ENCODE results near the gene LITAF. TPM values are rescaled to one million over a fixed set of nuclear protein-coding genes. Genes with fewer than 3 reads are reported as not detected.

LITAF gene
- total RNA-seq, 2 experiments from 2014 or later, result 12.2 to 43.2 TPM

DNA sequence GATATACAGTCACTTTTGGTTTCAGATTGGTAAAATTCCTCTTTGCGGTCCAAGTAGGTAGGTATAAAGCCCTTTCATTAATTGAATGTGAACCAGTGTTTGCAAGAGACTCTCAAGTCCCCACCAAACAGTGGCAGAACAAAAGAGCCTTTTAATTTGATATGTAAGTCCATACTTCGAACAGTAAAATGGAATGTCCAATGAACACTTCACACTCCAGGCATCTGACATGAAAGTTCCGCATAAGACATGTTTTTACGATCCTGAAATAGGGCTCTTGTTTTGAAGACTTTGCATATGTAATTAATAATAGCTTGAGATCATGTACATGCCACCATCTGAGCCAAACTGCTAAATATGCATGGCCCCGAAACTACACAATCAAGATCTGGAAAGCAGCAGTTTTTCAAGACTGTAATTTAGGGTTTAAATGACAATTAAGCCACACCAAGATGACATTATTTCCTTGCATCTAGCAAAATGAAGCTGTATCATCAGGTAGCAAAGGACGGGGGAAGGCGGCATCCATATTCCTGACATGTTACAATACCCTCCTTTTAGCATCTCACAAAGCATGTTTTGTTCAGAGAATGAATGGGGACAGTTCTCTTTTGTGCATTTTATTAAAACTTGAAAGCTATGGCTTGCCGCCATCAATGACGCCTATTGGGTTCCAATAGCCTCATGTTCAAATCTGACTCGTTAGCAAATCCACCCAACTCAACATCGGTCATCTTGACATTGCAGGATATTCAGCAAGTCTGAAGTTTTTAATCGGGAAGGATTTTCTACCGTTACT lies 39.4 kb downstream of the LITAF start:
- Histone ChIP-seq H3K36me3 (ENCODE audit: insufficient read depth, low read length) (no peaks in the 10 kb centered on the region), H3K4me3 (ENCODE audit: low read depth, low read length, poor library complexity, severe bottlenecking) (no peak overlapping the region), H2AFZ (ENCODE audit: low read length) (no peak overlapping the region), H3K4me1 (ENCODE audit: insufficient read depth, low read length, poor library complexity, severe bottlenecking) (no peaks in the 10 kb centered on the region), H4K20me1 (ENCODE audit: insufficient read depth, low read length) (no peaks in the 10 kb centered on the region), H3K9me2 (ENCODE audit: insufficient read depth, low read length) (no peaks in the 10 kb centered on the region), H3K27ac (ENCODE audit: low read depth, low read length, poor library complexity, severe bottlenecking) (no peak overlapping the region), H3K79me2 (ENCODE audit: insufficient read depth, low read depth, low read length) (no peaks in the 10 kb centered on the region), H3K9me3 (ENCODE audit: low read length) (no peaks in the 10 kb centered on the region), H3K4me2 (ENCODE audit: low read length) (no peak overlapping the region)
- POLR2A ChIA-PET, result no interaction called here
- CTCF ChIA-PET (ENCODE audit: unreplicated experiment), result no interaction called here
- intact Hi-C loops (cut with micrococcal nuclease; ENCODE audit: unreplicated experiment), result no loop called here
- DNase-seq (ENCODE audit: low spot score), result no peak
- TF ChIP-seq, protein P1, sequence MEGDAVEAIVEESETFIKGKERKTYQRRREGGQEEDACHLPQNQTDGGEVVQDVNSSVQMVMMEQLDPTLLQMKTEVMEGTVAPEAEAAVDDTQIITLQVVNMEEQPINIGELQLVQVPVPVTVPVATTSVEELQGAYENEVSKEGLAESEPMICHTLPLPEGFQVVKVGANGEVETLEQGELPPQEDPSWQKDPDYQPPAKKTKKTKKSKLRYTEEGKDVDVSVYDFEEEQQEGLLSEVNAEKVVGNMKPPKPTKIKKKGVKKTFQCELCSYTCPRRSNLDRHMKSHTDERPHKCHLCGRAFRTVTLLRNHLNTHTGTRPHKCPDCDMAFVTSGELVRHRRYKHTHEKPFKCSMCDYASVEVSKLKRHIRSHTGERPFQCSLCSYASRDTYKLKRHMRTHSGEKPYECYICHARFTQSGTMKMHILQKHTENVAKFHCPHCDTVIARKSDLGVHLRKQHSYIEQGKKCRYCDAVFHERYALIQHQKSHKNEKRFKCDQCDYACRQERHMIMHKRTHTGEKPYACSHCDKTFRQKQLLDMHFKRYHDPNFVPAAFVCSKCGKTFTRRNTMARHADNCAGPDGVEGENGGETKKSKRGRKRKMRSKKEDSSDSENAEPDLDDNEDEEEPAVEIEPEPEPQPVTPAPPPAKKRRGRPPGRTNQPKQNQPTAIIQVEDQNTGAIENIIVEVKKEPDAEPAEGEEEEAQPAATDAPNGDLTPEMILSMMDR (conservative IDR thresholded peaks at IDR 0.05; ENCODE audit: low read length), result no peak
- no peak for TF ChIP-seq EZH2phosphoT487 (IDR thresholded peaks at IDR 0.05; ENCODE audit: borderline replicate concordance, low read depth, low read length)
- BruUV-seq (replicated peaks), result no TSS peak

GRCh38 chr16:11546608-11547061 lies 40.1 kb downstream of the LITAF start:
- ChIA-PET POLR2A (interaction anchor here (0.6 to 0.7 kb wide), 2 partner anchors 191 to 309 kb away, joined by 5 to 7 read pairs; no protein-coding TSS in a partner anchor), CTCF (ENCODE audit: unreplicated experiment) (no interaction called here)
- no peak for DNase-seq (ENCODE audit: low spot score)
- Histone ChIP-seq H2AFZ (ENCODE audit: low read length) (no peak overlapping the region), H3K4me3 (ENCODE audit: low read depth, low read length, poor library complexity, severe bottlenecking) (no peak overlapping the region), H3K27ac (ENCODE audit: low read depth, low read length, poor library complexity, severe bottlenecking) (no peak overlapping the region), H3K79me2 (ENCODE audit: insufficient read depth, low read depth, low read length) (no peaks in the 10 kb centered on the region), H3K4me1 (ENCODE audit: insufficient read depth, low read length, poor library complexity, severe bottlenecking) (no peaks in the 10 kb centered on the region), H3K36me3 (ENCODE audit: insufficient read depth, low read length) (no peaks in the 10 kb centered on the region), H3K4me2 (ENCODE audit: low read length) (no peak overlapping the region), H4K20me1 (ENCODE audit: insufficient read depth, low read length) (no peaks in the 10 kb centered on the region), H3K9me2 (ENCODE audit: insufficient read depth, low read length) (no peaks in the 10 kb centered on the region), H3K9me3 (ENCODE audit: low read length) (no peaks in the 10 kb centered on the region)
- BruUV-seq (replicated peaks), result no TSS peak
- intact Hi-C loops (cut with micrococcal nuclease; ENCODE audit: unreplicated experiment), result no loop called here
- TF ChIP-seq, protein P1 (conservative IDR thresholded peaks at IDR 0.05; ENCODE audit: low read length), result no peak
- TF ChIP-seq EZH2phosphoT487 (IDR thresholded peaks at IDR 0.05; ENCODE audit: borderline replicate concordance, low read depth, low read length), result no peak
